Measurements from ENCODE around the gene OR2L5. TPM values are rescaled to one million over a fixed set of nuclear protein-coding genes. Genes with fewer than 3 reads are reported as not detected.

Gene OR2L5
- total RNA-seq, 1 donor from 2014 or later, result not detected

DNA sequence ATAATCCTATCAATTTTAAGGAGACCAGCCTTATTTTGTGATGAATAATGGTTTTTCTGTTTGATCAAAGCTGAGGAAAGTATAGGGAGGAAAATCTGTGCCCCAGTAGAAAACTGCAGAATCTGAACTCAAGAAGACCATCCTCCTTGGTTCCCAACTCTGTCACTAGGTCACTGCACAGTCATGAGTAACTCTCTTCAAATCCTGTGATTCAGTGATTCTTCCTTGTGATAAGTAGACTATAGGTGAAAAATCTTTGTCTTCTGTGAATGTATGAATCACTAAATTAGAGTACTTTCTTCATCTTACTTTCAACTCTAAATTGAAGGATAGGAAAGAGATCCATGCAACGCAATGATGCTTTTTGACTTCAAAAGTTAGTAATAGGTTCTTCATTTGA is 13.3 kb upstream of the OR2L5 start:
- Histone ChIP-seq H3K9me3 (no peaks in the 10 kb centered on the region), H3K4me3 (no peak overlapping the region), H3K4me1 (no peaks in the 10 kb centered on the region), H3K27ac (no peak overlapping the region), H3K36me3 (no peaks in the 10 kb centered on the region), H3K27me3 (no peaks in the 10 kb centered on the region)
- no peak for TF ChIP-seq POLR2AphosphoS5 (IDR thresholded peaks at IDR 0.05; ENCODE audit: insufficient read depth in 1 of 2, low read depth in 1 of 2)
- no peak for TF ChIP-seq POLR2A (IDR thresholded peaks at IDR 0.05)
- TF ChIP-seq, protein P1, sequence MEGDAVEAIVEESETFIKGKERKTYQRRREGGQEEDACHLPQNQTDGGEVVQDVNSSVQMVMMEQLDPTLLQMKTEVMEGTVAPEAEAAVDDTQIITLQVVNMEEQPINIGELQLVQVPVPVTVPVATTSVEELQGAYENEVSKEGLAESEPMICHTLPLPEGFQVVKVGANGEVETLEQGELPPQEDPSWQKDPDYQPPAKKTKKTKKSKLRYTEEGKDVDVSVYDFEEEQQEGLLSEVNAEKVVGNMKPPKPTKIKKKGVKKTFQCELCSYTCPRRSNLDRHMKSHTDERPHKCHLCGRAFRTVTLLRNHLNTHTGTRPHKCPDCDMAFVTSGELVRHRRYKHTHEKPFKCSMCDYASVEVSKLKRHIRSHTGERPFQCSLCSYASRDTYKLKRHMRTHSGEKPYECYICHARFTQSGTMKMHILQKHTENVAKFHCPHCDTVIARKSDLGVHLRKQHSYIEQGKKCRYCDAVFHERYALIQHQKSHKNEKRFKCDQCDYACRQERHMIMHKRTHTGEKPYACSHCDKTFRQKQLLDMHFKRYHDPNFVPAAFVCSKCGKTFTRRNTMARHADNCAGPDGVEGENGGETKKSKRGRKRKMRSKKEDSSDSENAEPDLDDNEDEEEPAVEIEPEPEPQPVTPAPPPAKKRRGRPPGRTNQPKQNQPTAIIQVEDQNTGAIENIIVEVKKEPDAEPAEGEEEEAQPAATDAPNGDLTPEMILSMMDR (IDR thresholded peaks at IDR 0.05), result no peak
- DNase-seq (ENCODE audit: extremely low spot score in 2 of 2), result no peak
- intact Hi-C loops (cut with DNase I), result no loop called here

DNA sequence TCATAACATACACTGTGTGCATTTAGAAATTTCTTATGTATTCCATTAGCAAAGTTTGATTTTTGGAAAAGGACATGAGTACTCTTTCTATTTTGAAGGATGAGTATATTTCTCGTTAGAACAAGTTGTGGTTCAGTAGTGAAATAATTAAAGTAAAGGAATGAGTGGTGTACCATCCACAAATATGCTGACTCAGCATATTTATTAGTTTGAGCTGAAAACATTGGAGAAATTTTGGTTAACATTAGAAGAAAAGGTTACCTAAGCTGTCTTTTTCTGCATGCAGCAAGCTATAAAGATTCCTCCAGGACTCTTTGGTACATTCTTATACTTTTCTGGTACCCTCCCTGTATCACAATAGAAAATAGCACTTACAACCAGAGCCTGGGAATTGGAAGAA is 5.7 kb upstream of the OR2L5 start:
- no peaks in the 10 kb centered on the region for H3K36me3 ChIP-seq
- no peaks in the 10 kb centered on the region for H3K9me3 ChIP-seq
- H3K4me3 ChIP-seq, result no peak overlapping the region
- DNase-seq (ENCODE audit: extremely low spot score in 2 of 2), result no peak
- TF ChIP-seq POLR2A (IDR thresholded peaks at IDR 0.05), result no peak
- TF ChIP-seq, protein P1 (IDR thresholded peaks at IDR 0.05), result no peak
- no peak for TF ChIP-seq POLR2AphosphoS5 (IDR thresholded peaks at IDR 0.05; ENCODE audit: insufficient read depth in 1 of 2, low read depth in 1 of 2)
- no peaks in the 10 kb centered on the region for H3K4me1 ChIP-seq
- H3K27me3 ChIP-seq, result no peaks in the 10 kb centered on the region
- intact Hi-C loops (cut with DNase I), result no loop called here
- no peak overlapping the region for H3K27ac ChIP-seq

DNA sequence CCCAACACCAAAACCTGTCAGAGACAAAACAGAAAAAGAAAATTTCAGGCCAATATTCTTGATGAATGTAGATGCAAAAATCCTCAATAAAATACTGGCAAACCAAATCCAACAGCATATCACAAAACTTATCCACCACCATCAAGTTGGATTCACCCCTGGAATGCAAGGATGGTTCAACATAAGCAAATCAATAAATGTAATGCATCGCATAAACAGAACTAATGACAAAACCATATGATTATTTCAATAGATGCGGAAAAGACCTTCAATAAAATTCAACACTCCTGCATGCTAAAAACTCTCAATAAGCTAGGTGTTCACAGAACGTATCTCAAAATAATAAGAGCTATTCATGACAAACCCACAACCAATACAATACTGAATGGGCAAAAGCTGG is 3.8 kb upstream of the OR2L5 start:
- no peak overlapping the region for H3K4me3 ChIP-seq
- no peak for DNase-seq (ENCODE audit: extremely low spot score in 2 of 2)
- no peaks in the 10 kb centered on the region for H3K36me3 ChIP-seq
- no peaks in the 10 kb centered on the region for H3K4me1 ChIP-seq
- no peaks in the 10 kb centered on the region for H3K9me3 ChIP-seq
- H3K27me3 ChIP-seq, result no peaks in the 10 kb centered on the region
- TF ChIP-seq, protein P1 (IDR thresholded peaks at IDR 0.05), result no peak
- no peak for TF ChIP-seq POLR2AphosphoS5 (IDR thresholded peaks at IDR 0.05; ENCODE audit: insufficient read depth in 1 of 2, low read depth in 1 of 2)
- no peak for TF ChIP-seq POLR2A (IDR thresholded peaks at IDR 0.05)
- H3K27ac ChIP-seq, result no peak overlapping the region
- intact Hi-C loops (cut with DNase I), result no loop called here

DNA sequence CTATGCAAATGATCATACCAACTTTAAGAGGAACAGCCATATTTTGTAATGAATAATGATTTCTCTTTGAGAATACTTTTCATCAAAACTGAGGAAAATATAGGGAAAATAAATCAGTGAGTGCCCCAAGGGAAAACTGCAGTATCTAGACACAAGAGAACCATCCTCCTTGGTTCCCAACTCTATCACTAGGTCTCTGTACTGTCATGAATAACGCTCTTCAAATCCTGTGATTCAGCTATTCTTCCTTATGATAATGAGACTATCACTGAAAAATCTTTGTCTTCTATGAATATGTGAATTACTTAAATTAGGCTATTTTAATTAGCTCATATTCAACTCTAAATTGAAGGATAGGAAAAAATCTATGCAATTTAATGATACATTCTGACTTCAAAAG is 2.3 kb downstream of the OR2L5 start:
- Histone ChIP-seq H3K27ac (no peak overlapping the region), H3K4me3 (no peak overlapping the region), H3K9me3 (no peaks in the 10 kb centered on the region), H3K36me3 (no peaks in the 10 kb centered on the region), H3K4me1 (no peaks in the 10 kb centered on the region), H3K27me3 (no peaks in the 10 kb centered on the region)
- DNase-seq (ENCODE audit: extremely low spot score in 2 of 2), result no peak
- intact Hi-C loops (cut with DNase I), result no loop called here
- TF ChIP-seq, protein P1 (IDR thresholded peaks at IDR 0.05), result no peak
- TF ChIP-seq POLR2A (IDR thresholded peaks at IDR 0.05) (no peak), POLR2AphosphoS5 (IDR thresholded peaks at IDR 0.05; ENCODE audit: insufficient read depth in 1 of 2, low read depth in 1 of 2) (no peak)

DNA sequence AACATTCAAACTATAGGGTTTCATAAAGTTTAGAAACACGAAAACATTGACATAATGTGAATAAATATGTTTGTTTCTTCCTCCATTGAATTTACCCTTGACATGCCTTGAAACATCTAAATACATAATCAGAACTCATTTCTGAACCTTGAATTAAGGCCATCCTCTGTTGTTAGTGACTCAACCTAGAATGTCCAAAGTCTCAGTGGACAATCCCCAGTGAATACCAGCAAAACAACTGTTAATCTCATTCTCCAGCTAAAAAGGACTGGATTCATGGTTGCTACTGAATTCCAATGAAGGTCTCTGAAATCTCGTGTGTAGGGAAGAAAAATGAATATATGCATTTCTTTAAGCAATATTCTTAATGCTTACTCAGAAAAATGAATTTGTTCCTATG is 16.3 kb downstream of the OR2L5 start, which contains the start of gene OR2L2:
OR2L2 (plus strand) TSS at position 301 of the 400 bp plus-strand sequence. CDS start 8,198 bp downstream, outside the sequence.
- Histone ChIP-seq H3K36me3 (no peaks in the 10 kb centered on the region), H3K9me3 (no peaks in the 10 kb centered on the region)
- intact Hi-C loops (cut with DNase I), result no loop called here

More for the DNA sequence above, 16.3 kb downstream of the OR2L5 start, which contains the start of gene OR2L2:
- Histone ChIP-seq H3K4me3 (no peak within 1 kb of the TSS), H3K27me3 (no peaks in the 10 kb centered on the region), H3K4me1 (no peaks in the 10 kb centered on the region), H3K27ac (no peak within 1 kb of the TSS)
- TF ChIP-seq, protein P1 (IDR thresholded peaks at IDR 0.05), result no peak
- no peak for DNase-seq (ENCODE audit: extremely low spot score in 2 of 2)
